ENCODE results near the gene DDI1.

Gene DDI1

DNA sequence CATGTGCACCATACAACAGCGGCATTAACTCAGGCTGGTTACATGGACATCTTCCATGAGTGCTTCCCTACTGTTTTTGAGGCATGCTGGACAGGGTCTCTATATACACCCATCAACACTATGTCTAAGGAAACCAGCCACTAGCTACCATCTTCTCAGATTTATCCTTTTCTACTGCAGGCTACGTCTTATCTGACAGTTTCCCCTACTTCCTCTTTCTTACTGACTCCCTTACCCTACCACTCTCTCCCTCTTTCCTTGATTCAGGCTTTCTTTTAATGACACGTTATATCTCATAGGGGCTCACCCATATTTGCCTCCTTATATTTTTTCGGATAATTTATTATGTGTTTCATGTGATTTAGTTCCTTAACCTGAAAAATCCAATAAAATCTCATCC lies 41.8 kb downstream of the DDI1 start:
- no peak for DNase-seq (ENCODE audit: low read depth)

DNA sequence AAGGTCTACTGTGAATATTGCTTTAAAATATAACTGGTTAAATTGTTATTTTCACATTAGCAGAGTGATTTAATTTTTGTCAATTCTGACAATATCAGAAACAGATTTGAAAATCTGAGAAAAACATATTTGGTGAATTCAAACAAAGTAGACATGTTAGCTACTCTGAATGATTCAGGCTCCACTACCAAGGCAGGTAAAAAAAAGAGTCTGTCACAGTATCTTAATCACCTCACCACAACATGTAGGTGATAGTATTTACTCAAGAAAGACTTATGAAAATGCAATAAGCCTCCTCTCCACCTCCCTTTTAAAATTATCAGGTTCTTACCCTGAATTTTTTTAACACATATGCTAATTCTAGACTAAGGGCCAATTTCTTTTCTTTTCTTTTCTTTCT lies 42.6 kb downstream of the DDI1 start:
- no peak for DNase-seq (ENCODE audit: low read depth)

DNA sequence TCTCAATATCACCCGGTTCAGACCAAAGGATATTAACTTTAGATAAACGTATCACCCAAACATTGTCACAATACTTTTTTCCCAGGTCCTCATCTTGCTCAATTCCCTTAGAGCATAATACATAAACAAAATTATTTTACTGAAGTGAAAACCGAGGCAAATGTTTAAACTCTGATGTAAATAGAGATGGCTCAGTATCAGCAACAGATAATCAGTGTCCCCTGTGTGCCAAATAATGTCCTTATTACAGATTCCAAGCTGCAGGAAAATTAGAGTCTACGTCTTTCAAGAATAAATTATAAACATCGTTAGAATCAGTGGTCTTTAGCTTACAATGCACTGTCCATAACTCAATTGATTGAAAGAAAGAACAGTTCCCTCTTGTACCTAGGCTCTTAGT lies 50.2 kb downstream of the DDI1 start:
- DNase-seq (ENCODE audit: low read depth), result no peak

Data from fibroblast of the conjunctiva (primary cell).